NCI-H2227 (cell line): ENCODE results near the gene ZNF334.

Source experiments
- DNase-seq: peaks from one replicate; lab custom pipeline; 2025; ENCODE audit not compliant: unreplicated experiment; lab: John Stamatoyannopoulos, UW

ZNF334 gene

DNA sequence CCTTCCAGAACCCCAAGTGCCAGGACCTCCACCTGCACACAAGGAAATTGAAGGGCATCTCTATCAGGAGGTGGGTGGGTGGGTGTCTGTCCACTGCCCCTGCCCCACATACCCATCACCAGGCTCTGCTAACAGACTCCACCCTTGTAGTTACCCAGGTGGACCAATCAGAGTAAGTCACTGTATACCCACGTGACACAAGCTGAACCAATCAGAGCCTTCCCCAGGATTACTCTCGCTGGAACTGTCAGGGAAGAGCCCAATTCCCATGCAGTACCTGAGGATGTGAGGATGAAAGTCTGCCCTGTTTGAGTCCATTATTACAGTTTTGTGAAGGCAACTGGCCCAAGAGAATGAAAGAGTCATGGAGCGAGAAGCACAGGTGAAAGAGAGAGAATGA, 32.9 kb upstream of the ZNF334 start:
- DNase-seq, result no peak

GRCh38 chr20:46545827-46546138, 32.4 kb upstream of the ZNF334 start:
- DNase-seq, result no peak

DNA sequence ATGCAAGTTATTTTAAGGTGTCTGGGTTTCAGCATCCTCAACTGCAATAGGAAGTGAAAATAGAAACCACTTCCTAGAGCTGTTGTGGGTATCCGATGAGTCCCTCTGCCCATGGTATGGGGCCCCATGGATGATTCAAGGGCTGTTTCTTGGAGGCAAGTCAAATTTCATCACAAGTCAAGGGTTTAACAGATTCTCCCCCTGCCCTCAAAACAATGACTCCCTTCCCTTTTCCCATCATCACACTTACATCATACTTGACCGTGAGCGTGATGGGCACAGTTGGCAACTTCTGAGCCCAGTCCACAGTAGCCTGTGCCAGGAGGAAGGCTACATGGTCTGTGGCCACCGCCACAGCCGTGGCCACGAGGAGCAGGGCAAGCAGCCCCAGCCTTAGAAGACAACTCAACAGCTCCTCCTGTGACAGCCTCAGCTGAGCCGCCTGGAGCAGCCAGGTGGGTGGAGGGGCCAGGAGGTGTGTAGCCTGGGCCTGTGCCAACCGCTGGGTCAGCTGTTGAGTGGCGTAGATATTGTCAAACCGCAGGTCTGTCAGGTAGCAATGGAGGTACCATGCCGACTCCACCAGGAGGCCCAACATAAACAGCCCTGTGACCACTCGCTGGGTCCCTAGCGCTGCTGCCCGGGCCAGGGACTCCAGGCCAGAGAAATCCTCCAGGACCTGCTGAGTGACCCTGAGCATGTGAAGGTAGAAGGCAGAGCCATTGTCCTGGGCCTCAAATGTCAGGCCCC, 31.9 kb upstream of the ZNF334 start:
- DNase-seq, result no peak

- DNase-seq, result no peak
These were observed 31.2 kb upstream of the ZNF334 start for GRCh38 chr20:46544576-46544975.

DNA sequence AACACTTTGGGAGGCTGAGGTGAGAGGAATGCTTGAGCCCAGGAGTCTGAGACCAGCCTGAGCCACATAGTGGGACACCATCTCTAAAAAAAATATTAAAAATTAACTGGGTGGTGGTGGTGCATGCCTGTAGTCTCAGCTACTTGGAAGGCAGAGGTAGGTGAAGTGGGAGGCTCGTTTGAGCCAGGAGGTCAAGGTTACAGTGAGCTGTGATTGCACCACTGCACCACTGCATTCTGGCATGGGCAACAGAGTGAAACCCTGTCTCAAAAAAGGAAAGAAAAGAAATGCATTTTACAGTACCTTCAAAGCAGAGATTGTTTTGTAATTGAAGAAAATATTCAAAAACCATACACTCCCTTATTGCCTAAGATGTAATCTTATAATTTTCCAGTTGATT, 30.6 kb upstream of the ZNF334 start:
- no peak for DNase-seq

DNA sequence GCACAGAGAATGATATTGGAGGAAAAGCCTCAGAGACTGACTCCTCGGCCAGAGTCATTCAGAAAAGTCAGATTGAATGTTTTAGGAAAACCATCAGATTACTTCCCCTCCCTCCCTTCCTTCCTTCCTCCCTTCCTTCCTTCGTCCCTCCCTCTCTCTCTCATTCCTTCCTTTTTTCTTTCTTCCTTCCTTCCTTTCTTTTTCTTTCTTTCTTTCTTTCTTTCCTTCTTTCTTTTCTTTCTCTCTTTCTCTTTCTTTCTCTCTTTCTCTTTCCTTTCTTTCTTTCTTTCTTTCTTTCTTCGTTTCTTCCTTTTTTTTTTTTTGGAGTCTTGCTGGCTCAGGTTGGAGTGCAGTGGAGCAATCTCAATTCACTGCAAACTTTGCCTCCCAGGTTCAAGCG, 29.7 kb upstream of the ZNF334 start:
- DNase-seq, result no peak

GRCh38 chr20:46541229-46541935, 28.0 kb upstream of the ZNF334 start:
- no peak for DNase-seq

- no peak for DNase-seq
These were observed 25.8 kb upstream of the ZNF334 start for GRCh38 chr20:46539113-46539512.

DNA sequence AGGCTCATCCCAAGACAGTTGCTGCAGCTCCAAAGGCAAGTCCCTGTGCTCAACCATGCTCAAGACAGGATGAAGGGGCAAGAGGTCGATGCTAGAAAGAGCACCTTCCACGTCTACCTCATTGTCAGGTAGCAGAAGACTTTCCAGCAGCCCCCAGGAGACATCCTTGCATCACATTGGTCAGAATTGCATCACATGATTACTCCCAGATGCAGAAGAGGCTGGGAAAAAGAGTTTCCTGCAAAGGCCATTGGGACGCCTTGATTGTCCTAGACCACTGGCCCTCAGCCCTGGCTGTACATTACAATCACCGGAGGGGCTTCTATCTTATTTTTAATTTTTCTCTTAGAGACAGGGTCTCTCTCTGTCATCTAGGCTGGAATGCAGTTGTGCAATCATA, 17.3 kb upstream of the ZNF334 start:
- no peak for DNase-seq

DNA sequence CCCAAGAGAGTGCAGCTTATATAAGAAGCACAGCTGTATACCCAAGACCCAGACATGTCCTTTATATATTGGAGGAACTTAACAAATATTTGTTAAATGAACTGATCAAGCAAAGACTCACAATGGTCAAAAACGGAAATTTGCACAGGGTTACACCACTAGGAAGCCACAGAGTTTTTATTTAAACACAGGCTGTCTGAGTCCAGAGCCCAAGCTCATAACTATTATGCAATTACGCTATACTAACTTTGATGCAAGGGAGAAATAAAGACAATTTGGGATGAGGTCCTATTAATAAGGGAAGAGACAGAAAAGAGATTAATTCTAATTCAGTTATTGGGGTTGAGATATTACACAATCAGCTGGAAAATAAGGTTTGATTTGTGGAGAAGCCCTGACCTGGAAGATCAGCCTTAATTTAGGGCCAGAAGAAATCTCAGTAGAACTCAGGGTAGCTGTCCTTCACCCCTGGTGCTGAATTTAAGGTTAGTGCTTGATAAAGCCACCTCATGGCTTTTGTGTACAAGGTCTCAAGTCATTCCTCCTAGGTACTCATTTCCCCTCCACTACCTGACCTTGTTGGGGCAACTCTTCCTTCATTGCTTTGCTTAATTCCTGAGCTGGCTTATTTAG, 10.5 kb upstream of the ZNF334 start:
- DNase-seq, result no peak

GRCh38 chr20:46523108-46523507, 9.7 kb upstream of the ZNF334 start:
- DNase-seq, result no peak

DNA sequence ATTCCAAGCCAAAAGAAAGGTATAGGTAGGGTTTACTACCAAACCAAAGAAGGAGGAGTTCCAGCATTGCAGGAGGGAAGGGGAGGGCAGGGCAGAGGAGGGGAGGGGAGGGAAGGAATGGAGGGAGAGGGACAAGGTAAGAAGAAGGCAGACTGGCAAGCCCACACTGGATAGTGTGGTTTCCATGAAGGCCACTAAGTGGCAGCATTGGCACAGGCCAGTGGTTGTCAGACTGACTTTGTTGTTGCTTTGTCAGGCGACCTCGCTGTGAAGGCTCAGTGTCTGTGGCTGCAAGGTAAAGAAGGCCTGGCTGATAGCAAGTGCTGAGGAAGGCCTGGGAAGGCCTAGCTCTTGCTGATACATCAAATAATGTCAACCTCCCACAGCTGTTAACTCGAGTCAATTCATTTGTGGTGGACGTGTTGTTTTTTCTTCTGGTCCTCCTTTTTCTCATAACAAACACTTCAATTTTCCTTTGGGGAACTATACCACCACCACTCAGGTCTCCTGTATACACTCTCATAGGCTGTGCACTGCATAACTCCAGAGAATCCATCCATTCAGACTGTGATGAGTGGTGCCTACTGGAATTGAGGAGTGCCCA, 7.7 kb upstream of the ZNF334 start:
- peak; percentile 71 for DNase-seq

- no peak for DNase-seq
These were observed 7.2 kb upstream of the ZNF334 start for GRCh38 chr20:46520540-46520939.

GRCh38 chr20:46519471-46520068, 6.2 kb upstream of the ZNF334 start:
- DNase-seq, result no peak

- DNase-seq, result no peak
These were observed 3.8 kb downstream of the ZNF334 start for GRCh38 chr20:46509523-46509922.

GRCh38 chr20:46507760-46508407, 5.5 kb downstream of the ZNF334 start:
- no peak for DNase-seq

DNA sequence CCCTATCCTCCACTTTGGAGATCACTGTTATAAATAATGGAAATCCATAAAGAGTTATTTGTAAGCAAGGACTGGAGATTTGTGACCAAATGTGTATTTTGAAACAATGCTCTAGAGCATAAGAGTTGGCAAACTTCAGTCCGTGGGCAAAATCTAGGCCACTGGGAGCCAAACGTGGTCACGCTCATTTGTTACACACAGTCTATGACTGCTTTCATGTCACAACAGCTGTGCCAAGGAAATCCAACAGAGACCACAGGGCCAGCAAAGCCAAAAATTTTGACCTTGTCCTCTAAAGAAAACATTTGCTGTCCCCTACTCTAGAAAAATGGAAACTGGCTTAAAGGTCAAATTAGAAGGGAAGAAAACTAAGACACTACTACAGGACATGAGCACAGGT, 7.9 kb downstream of the ZNF334 start:
- no peak for DNase-seq

DNA sequence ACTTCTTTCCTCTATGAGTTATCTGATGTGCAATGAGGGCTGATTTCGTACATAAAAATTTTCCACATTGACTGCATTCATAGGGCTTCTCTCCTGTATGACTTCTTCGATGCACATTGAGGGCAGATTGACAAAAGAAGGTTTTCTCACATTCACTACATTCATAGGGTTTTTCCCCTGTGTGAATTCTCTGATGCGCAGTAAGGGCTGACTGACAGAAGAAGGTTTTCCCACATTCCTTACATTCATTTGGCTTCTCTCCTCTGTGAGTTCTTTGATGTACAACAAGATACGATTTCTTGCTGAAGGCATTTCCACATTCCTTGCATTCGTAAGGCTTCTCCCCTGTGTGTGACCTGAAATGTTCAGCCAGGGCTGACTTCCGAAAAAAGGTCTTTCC, 11.4 kb downstream of the ZNF334 start:
- no peak for DNase-seq

DNA sequence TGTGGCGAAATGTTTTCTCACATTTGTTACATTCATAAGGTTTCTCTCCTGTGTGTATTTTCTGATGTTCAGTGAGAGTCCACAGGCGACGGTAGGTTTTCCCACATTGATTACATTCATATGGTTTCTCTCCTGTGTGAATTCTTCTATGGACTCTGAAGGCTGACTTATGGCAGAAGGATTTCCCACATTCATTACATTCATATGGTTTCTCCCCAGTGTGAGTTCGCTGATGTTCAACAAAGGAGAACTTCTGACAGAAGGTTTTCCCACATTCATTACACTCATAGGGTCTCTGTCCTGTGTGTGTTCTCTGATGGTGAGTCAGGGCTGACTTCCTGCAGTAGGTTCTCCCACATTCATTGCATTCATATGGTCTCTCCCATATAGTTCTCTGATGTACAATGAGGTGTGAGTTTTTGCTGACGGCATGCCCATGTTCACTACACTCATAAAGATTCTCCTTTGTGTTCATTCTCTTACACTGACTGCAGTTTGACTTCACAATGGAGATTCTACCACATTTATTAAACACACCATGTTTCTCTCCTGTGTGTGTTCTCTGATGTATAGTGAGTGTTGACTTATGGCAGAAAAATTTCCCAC, 11.9 kb downstream of the ZNF334 start:
- DNase-seq, result no peak

DNA sequence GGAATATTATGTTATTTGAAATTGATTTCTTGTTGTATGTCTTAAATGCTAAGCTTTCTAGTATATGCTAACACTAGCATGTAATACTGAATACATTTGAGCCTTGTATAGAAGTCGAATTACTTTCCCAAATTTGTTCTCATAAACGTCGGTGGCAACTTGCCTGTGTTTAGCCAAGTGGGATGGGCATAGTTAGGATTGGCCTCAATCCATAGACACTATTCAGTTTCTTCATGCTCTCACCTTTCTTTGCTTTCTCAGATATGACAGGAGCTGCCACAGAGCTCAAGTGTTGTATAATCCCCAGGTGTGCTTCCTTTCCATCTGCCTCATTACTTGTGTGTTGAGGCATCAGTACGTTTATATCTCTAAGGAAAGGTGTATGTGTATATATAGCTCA, 19.3 kb downstream of the ZNF334 start:
- DNase-seq, result no peak

GRCh38 chr20:46491354-46491753, 22.0 kb downstream of the ZNF334 start:
- DNase-seq, result no peak
